Stimulated activated CD4-positive, alpha-beta T cell treated with anti-CD3 and anti-CD28 coated beads, Interleukin-2, amount 100 ng/mL, for 48 hours (primary cell): ENCODE data around the gene EXOSC7.
"Not testable (repeated sequence)": the region's sequence is repeated elsewhere in the genome, so short reads cannot be mapped to it uniquely, and the experiment has no call there.

ENCODE experiments used
- DNase-seq, 2 donors: peaks; one replicate each; pipeline ENCODE4 v3.0.0-alpha.2; 2020

EXOSC7 gene

DNA sequence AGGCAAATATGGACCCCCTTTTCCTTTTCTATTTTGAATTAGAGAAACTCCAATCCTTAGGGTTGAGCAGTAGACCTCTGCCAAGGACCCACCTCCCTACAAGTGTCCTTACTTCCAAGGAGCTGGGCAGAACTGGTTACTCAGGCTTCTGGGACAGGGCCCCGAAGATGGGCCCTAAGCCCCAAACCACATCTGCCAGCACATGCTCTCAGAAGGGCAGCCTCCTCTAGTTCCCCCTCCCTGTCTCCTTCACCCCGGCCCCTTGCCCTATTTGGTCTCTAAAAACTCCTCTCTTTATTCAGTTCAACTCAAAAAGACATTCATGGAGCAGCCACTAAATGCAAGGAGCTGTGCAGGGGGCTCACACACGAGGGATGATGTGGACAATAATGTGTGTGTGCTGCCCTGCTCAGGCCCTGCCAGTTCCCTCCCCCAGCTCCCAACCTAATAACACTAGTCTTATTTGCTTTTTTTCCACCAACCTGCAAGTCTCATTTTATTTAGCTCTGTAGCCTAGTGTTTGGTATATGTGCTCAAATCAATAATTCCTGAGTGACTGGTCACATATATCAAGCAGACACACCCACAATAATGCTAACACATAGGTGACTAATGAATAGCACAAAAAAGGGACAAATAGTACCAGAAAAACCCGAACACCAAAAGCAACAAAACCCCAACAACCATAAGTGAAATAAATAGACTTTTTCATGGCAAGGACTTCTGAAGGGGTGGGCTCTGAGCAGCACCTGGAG lies 12.3 kb upstream of the EXOSC7 start:
- no peak for DNase-seq

DNA sequence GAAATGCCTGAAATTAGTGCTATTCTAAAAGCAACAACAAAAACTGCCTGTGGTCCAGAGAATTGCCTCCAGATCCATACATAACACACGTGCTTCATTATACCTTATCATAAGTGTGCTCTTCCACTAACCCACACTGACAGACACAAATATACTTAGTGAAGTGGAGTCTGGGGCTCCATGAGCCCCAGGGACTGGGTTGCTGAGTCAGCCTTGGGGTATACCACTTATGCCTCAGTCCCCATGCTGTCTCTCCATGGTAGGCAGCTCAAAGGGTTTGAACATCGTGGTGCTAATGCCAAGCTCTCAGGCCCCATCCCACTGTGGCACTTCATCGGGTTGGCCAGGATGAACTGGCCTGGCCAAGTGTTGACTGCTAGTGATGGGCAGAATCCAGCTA lies 10.9 kb upstream of the EXOSC7 start:
- no peak for DNase-seq

DNA sequence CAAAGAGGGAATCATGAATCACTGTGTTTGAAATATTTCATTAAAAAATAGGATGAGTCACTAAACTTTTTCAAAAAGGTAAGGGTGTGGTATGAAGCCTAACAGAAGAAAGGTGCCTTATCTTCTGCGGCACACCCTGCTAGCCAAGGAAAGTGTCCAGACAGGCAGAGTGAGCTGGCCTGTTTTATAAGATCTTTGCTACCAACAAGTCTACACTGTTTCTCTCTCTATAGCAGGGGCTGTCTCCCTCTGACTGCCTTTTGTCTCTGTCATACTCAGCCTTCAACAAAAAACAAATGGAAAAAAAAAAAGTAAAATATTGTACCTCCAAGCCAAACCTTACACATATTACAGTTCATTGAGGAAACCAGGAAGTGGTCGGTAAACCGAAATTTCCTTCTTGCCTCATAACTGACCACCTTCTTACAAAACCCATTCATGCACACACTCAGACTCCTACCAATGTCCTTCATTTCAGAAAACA lies 9.2 kb upstream of the EXOSC7 start:
- DNase-seq, result no peak

DNA sequence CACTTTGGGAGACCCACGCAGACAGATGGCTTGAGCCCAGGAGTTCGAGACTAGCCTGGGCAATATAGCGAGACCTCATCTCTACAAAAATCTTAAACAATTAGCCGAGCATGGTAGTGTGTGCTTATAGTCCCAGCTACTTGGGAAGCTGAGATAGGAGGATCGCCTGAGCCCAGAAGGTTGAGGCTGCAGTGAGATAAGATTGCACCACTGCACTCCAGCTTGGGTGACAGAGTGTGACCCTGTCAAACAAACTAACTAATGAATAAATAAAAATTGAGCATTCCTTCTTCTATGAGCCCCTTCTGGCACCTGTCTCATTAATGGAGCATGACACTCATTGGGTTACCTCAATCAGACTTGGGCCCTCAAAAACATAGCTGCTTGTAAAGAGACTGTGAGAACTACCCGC lies 7.6 kb upstream of the EXOSC7 start:
- DNase-seq, result no peak

DNA sequence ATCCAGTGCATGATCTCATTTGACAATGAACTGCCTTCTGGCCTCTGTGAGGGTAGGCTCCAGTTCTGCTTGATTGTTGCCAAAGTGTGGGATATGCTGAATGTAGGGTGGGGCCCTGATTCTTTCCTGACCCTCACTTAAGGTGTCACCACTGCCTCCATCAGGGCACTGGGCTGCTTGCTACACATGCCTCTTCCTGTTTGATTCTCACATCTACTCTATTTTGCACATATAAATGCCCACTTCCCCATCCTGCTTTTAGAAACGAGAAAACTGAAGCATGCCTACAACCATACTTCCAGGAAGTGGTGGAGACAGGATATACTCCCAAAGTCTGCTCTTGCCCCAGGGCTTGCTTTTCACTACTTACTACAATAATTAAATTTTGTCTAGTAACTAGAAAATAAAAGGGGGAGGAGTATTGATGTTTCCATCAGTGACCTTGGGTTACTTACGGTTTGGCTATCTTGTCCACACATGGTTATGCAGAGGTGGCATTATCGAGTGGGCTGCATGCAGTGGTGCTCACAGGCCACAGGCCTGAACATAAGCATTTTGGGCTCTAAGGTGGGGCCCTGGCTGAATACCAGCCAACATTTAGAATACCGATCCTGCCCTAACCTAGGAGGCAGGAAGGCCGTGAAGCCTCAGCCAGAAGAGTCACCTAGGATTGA lies 6.8 kb upstream of the EXOSC7 start:
- no peak for DNase-seq

DNA sequence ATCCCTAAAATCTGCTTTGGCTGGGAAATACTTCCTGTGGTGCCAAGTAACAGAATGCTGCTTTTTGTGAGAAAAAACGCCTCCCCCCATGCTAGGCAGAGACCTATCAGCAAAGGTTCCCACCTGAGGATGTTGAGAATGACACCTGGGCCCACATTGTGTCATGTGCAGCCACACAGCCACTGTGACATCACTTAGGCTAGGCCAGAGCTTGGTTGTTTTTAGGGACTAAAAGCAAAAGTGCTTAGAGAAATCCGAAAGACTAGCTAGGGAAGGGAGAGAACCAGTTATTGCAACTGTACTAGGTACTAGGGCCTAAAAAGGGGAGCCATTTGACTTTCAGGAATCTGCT lies 6.2 kb upstream of the EXOSC7 start:
- DNase-seq, result no peak

DNA sequence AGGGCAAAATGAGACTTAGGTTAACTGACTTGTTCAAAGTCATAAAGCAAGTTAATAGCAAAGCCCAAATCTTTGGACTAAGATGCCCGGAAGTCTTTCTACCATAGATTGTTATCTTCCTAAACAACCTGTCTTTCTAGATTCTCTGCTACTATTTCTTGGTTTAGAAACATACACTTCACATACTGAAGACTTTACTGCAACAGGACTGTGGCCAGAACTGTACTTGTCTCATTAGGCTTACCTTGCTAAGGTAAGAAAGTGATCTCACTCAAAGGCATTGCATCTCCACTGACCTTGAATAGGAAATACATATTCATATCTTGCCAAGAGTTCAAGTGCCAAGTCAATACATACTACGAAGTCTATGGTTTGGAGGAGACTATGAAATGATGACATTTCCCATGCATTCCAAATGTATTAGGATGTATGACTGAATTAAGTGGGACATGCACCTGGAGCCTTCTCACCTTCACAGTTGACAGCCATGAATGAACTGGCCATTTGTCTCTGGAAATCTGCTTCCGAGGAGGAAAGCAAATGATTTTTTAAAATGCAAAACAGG lies 5.0 kb upstream of the EXOSC7 start:
- no peak for DNase-seq

DNA sequence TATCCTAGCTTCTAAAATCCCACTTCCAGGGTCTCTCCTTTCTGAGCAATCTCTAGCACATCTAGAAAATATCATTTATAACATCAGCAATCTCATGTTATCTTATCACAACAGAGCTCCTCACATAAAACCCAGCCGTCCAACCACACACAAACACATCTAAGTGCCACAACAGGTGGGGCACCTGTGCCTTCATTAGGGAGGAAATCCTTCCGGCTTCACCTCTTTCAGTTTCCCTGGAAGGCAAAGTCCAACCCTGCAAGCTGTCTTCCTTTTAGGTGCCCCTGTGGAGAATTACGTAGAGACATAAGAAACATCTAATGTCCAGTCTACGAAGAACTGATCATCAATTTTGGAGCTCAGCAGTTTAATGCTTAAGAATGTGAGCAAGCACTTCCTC lies 1.6 kb upstream of the EXOSC7 start:
- no peak for DNase-seq

DNA sequence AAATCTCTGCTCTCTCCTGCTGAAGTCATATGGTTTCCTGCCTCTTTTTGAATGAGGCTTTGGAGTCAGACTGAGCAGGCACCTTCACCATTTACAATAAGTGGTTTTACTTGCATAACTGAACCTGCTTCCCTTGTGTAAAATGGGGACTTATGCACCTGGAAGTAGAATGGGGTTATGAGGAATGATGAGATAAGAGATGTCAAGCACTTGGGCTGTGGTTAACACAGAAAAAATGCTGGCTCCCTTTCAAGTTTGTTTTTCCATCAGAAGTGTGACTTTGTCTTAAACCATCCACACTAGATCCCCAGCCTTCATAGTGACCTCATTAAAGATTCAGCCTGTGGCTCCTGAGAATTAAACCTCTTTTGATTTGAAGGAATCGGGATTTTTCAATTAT lies 5.2 kb downstream of the EXOSC7 start:
- DNase-seq, result no peak

DNA sequence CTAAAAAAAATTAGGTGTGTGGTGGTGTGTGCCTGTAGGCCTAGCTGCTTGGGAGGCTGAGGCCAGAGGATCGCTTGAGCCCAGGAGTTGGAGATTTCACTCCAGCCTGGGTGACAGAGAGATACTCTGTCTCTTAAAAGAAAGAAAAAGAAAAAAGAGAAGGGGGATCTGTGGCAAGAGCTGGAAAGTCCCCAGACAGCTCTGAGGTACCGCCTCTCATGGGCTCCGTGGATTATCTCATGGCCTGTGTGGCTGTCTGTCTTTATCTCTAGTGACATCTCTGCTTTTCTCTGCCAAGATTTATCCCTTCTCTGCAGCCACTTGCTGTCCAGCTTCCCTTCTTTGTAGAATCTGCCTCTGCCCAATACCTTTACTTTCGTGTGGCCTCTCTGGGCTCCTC lies 5.7 kb downstream of the EXOSC7 start:
- no peak for DNase-seq

DNA sequence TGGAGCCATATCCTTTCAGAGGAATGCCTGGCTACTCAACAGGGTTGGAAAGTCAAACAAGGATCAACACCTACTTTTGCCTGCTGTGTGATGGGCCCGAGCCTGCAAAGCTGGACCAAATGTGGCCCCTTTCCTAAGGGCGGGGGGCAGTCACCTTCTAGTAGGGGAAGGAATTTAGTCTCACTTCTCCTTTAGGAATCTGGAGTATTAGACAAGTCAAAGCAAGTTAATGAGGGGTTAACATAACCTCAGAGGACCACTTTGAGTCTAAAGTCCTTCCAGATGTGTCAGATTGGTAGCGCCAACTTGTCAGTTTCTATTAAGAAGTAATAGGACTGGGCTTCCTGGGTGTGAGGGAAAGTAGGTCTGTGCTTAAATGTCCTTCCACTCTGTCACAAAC lies 6.8 kb downstream of the EXOSC7 start:
- no peak for DNase-seq

DNA sequence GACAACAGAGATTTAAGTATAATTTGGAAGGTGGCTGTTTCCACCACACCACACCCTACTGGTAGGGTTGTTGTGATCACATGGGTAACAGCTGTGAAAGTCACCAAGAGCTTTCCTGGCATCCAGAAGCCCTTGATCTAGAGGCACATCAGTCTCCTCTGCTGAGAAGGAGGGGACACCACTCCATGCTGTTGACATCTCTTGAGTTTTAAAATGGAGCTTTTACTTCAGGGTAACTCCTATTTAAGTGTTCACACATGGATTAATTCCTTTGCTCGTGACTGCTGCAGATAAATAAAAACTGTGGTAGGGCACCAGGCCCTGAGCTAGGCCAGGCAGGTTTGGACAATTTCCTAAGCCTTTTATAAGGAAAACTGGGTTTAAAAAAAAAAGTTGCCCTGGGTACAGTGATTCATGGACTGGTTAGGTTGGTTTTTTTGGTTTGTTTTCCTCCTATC lies 7.5 kb downstream of the EXOSC7 start:
- DNase-seq, result no peak

DNA sequence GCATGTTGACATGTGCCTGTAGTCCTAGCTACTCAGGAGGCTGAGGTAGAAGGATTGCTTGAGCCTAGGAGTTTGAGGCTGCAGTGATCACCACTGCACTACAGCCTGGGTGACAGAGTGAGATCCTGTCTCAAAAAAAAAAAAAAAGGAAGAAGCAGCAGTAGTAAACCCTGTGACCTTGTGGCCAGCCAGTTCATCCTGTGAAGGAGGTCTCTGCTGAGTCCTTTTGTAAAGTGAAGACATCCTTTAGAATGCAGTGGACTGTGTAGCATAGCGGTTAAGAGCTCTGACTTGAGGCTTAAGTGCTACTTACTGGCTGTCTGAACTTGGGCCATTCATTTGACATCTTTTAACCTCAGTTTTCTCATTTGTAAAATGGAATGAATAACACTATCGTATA lies 8.3 kb downstream of the EXOSC7 start:
- no peak for DNase-seq

DNA sequence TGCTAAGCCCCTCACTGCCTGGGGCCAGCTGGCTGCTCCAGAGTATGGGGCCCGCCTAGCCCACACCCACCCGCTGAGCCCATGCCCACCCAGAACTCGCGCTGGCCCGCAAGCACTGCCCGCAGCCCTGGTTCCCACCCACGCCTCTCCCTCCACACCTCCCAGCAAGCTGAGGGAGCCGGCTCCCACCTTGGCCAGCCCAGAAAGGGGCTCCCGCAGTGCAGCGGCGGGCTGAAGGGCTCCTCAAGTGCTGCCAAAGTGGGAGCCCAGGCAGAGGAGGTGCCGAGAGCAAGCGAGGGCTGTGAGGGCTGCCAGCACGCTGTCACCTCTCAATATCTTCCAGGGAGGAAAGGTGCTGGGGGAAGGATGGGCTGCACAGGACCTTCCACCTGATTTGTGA lies 10.3 kb downstream of the EXOSC7 start:
- not testable (repeated sequence) for DNase-seq

DNA sequence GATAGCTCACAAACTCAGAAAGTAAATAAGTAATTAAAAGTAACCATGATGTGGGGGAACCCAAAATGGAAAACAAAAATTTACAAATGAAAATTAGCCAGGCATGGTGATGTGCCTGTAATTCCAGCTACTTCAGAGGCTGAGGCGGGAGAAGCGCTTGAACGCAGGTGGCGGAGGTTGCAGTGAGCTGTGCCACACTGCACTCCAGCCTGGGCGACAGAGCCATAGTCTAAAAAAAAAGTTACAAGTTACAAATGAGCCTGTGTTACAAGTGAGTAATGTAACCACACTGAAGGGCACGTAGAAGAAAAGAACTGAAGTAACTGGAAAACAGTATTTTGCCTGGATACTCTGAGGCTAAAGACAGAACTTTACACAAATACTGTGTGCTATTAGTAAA lies 11.3 kb downstream of the EXOSC7 start:
- DNase-seq, result no peak

DNA sequence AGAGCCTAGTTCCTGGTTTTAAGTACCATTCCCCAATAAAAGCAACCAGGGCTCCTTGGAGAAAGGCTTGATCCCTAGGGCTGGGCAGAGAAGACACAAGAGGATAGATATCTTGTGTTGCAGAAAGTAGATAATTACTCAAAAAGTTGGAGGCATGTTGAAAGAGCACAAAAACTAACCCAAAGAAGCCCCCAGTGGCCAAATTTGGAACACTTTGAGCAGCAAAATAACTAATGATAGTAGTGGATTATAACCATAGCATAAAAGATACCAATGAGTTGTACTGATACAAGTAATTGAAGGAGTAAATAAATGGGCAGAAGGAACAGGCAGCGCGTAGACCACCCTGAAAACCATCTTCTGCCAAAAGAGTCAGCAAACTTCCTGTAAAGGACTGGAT lies 12.0 kb downstream of the EXOSC7 start:
- DNase-seq, result no peak

DNA sequence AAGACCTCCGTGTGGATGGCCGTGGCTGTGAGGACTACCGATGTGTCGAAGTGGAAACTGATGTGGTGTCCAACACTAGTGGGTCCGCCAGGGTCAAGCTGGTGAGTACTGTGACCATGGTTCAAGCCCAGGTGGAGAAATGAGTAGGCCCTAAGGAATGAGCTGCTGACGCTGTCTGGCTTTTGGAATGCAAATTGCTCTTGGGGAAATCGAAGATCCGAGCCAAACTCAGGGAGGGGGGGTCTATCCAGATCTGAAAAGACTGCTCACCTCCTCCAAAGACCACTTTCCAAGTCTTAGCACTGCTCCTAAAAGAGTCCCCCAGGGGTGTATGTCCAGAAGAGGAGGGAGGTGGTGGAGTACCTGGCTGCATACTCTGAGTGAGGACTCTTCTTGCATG lies 13.1 kb downstream of the EXOSC7 start:
- no peak for DNase-seq

DNA sequence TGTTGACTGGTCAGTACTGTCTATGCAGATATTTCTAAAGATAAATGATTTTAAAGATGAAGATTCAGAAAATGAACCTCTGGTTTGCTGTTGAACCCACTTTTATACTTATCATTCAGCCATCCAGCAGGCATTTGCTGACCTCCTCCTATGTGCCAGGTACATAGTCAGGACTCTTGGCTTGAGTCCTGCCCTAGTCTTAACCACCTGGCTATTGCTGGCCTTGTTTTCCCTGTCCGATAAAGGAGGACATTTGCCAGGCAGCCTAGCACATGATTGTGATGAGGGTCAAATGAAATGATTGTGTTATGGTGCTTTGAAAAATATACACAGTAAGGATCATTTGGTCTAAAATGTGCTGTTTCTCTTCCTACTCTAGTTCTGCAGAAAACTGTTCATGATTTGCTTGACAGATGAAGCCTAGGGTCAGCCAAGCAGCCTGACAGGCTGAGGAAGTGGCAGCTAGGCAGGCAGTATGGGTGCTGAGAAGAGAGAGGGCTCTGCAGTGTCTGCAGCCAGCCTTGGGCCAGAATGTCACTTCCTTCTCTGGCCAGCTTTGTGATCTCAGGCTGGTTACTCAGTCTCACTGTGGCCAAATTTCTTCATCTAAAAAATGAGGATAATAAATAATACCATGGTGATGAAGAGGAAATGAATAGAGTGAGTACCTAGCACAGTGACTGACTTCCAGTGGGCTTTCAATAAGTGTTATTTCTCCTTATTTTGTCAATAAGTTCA lies 13.8 kb downstream of the EXOSC7 start:
- no peak for DNase-seq

DNA sequence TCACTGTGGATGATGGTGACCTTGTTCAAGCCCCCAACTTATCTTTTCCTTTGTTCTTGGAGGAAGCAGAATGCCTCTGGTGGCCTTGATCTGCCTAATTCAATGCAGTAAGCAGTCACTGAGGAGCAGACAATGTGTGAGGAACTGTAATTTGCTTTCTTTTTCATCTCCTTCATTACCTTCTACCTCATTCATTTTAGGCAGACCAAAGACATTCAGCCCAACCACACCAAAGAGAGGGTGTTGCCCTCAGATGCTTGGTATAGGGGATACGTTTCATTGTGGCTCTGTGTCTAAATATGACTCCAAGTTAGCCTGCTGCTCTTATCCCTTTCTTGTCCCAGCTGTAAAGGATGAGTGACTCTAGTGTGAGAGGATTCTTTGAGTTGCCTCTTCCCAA lies 15.3 kb downstream of the EXOSC7 start:
- DNase-seq, result no peak

DNA sequence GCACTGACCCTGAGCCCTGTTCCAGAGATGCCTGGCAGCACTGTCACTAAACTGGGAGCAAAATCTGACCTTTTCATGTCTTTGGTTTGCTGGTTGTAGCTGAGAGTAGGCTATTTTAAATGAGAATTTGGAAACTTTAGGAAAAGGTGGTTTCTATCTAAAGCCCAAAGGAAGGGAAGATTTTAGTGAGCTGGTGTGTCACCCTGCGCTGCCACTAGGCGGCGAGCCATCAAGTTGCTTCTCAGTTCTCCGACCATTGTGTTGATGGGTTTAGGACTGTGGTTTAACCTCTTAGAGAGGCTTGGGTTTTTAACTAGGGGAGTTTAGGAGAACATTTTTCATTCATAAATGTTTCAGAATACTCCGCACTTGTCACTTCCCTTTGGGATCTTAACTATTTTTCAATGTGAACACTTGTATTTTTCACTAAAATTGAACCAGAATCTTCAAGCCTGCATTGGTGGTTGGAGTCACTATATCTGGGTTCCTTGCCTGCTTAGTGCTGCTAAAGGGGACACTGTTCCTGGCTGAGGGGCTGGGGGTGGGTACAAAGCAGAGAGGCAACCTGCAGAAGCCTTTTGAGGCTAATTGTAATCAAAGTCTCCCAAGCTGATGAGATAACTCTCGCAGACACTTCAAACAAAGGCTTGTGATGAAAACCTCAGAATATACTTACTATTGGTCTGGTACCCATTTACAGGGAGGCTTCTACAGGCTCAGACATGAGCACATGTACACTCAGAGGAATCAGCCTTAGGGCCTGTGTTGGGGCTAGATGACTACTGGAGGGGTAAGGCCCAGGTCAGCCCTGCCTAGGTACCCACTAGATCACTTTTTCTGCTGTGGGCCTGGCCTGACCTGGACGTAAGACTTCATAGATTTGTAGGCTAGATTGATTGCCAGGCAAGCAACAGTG lies 16.8 kb downstream of the EXOSC7 start:
- DNase-seq, result no peak

DNA sequence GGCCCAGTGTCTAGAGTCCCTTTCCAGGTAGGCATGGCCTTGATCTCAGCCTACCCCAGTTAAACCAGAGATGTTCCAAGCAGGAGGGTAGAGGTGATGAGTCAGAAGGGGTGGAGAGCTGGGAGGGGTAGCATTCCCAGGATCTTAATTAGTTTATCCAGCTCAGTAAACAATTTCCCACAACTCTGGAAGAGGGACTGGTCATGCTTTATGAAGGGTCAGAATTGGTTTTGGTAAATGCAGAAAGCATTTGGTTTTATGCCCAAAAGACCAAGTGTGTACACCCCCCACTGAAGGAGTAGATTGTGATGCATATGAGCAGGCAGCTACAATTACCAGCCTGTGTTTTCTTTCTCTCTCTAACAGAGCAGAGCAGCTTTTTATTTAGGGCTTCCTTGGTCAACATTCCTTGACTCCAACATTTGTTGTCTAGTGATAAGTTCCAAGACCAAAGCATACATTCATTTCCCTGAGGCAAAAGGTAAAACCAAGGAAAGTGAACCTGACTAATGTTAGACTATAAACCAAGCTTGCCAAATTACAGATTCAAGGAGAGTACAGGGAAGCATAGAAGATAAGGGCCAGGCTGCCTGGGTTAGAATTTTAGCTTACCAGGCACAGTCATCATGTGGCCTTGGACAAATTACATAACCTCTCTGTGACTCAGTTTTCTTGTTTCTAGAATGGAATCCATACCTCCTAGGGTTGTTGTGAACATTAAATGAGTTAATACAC lies 17.6 kb downstream of the EXOSC7 start:
- DNase-seq, result no peak
